HCEC 1CT (cell line): Measurements from ENCODE around the gene DTD1.
A peak's percentile ranks its signal among the peaks of the same experiment; 100 is the strongest.

Source experiments
- DNase-seq: peaks from one replicate; pipeline ENCODE4 v3.0.0-alpha.2; 2017

Gene DTD1

DNA sequence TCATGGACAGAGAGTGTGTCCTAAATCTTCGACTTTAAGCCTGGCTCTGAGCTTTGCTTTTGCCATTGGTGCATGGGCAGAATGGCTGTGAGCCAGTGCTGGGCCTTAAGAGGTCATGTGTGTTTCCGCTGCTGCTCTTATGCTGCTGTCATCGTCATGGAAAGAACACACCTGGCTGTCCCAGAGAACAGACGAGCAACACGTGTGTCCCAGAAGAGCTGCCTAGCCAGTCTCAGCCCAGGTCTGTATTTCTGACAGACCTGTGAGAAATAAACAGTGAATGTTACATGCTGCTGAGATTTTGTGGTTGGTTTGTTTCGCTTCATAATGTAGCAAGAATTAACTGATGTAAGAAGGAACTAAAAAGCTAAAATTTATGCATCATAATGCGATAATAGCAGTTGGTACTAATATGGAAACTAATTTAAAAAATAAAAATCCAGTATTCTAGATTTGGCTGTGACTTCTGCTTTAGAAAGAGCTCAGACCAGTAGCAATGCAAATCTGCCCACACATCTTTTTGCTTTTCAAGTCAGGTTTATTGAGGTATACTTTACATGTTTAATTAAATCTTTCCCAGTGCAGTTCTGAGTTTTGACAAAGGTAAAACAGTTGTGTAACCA, 214.3 kb downstream of the DTD1 start:
- peak; percentile 17 for DNase-seq

DNA sequence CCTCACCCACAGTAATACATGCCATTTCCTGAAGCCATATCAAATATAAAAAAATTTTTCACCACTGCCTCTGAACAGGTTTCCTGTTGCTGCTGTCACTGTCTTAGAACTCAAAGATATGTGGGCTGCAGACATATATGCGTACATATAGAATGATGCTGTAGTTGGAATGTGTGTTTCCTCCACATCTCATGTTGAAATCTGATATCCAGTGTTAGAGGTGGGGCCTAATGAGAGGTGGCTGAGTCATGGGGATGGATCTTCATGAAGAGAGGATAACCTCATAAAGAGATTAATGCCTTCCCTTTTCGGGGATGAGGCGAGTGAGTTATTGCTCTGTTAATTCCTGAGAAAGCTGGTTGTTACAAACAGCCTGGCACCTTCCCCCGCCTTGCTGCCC, 218.0 kb downstream of the DTD1 start:
- peak; percentile 60 for DNase-seq

DNA sequence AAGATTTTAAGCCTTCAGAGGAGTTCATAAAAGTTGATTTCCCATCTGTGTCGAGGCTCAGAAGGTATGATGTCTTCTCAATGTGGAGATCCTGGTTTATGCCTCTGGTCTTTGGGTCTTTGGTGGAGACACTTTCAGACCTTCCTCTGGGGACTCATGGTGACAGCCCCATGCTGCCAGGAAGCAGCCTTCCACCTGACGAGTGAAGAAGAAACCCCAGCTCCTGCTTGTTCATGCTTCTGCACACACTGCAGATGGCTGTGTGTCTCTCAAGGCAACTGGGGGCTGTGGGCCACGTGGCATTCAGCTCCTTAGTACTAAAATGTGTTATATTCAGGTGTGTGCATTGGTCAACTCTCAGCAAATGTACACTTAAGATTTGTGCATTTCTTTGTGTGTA, 220.9 kb downstream of the DTD1 start:
- no peak for DNase-seq

DNA sequence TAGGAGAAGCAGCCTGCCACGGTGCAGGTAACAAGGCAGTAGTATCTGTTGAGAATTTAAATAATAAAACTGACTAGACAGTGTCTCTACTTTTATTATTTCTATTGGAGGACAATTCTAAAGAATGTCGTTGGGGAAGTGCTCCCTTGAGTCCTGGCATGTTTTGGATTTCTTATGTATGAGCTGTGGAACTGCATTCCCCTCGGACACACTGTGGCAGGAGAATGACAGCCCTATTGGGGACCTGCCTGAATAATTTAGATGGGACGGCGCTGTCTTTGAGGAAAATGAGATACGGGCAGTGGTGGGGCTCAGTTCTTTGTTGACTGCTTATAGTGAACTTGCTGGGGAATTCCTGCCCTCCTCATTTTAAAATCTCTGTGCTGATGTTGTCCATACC, 223.3 kb downstream of the DTD1 start:
- no peak for DNase-seq

DNA sequence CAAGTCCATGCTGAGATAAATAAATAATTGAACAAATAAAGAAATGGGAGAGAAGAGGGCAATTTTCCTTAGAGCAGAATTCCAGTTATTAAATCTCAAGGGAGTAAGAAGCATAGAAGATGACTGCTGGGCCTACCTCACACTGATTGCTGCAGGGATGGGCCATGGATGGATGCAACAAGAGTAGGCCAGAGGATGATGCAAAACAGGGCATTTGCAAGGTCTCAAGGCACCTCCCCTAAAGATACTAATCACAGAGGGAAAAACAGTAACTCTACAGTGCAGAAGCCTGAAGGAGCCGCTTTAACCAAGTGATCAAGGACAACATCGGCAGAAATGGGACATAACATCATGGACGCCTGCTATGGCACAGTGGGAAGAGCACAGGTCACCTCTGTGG, 224.1 kb downstream of the DTD1 start:
- DNase-seq: no peak

DNA sequence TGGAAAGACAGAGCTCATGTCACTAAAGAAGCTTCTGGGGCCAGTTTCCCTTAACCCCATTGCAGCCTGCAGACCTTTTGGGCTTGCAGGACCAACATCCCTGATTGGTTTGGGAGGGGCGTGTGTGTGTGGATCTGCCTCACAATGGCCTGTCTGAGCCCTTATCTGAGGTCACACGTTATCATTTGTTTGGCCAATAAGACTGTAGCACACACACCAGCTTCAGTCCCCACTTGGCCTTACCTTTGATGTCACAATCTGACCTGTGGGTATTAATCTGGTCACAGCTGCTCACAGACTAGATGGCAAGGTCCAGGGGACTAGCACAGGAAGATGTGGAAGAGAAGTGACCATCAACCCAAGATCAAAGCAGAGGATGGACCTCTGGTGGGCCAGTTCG, 225.6 kb downstream of the DTD1 start, which contains the start of gene SCP2D1:
SCP2D1 (plus strand) TSS at position 301 of the 400 bp plus-strand sequence; CDS start at position 334, 33 bp downstream.
- DNase-seq: no peak

DNA sequence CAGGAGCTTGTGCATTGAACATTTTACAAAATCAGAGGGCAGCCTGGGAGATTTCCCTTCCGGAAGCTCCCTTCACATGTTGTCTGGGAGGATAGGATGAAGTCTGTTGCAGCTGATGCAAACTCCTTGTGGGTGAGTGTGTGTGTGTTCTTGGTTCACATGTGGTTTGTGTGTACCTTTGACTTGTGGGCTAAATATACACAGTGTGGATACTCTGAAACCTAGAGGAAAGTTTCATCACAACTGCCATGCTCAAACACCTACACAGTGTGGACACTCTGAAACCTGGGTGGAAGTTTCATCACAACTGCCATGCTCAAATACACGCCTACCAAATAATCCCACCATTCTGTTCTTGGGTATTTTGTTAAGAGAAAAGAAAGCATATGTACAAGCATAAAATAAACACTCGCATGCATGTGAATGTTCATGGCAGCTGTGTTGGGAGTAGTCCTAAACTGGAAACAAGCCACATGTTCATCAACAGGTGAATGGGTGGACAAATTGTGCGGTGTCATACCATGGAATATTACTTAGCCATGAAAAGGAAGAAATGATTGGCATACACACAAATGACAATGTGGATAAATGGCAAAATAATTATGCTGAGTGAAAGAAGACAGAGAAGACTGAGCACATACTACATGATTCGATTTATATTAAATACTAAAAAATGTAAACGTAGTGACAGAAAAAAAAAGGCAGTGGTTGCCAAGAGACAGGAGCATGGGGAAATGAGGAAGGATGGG, 227.5 kb downstream of the DTD1 start:
- no peak for DNase-seq
